K562 (cell line): ENCODE results near the gene SRC. TPM values are rescaled to one million over a fixed set of nuclear protein-coding genes. Genes with fewer than 3 reads are reported as not detected.

ENCODE experiments used
- ATAC-seq: fragments of 200-7000 bp; cut with Tn5 transposase; 3 replicates; pipeline ENCODE4 v1.9.1; 2020; ENCODE audit warnings: moderate library complexity
- BruUV-seq: library from RNA; stranded (reverse); fragments of 400-500 nt; replicated peaks from 2 replicates; lab custom pipeline; 2021; lab: Mats Ljungman, UMichigan
- CTCF ChIA-PET: fragments of 300-600 bp; formaldehyde crosslinking; extraction: SDS; loops from one replicate; lab custom pipeline; 2021; ENCODE audit warnings: low intra/inter-chr PET ratio; lab: Yijun Ruan, JAX
- POLR2A ChIA-PET: fragments of 300-600, 350-650 bp; sonication (Branson Sonifier 250); formaldehyde crosslinking; extraction: SDS; loops from one replicate; lab custom pipeline; 2021; ENCODE audit warnings: antibody characterized with exemption, inconsistent platforms; lab: Yijun Ruan, JAX
- DNase-seq, 4 experiments: peaks; one replicate each; pipeline versions ENCODE4 v3.0.0 to v3.0.0-alpha.2; 2011 to 2018; ENCODE audit warnings: low spot score in 3 of 4, mixed read lengths in 3 of 4; ENCODE audit errors: extremely low read depth in 1 of 4
- FAIRE-seq: peaks from 2 replicates; lab custom pipeline; 2011; peaks lifted over from hg19 to GRCh38; lab: Jason Lieb, UNC
- H2AFZ ChIP-seq: 2 replicates; pipeline ENCODE4 v1.6.0; 2011; ENCODE audit warnings: low read depth, low read length, control low read depth, inconsistent platforms
- H3K27ac ChIP-seq: fragments of 200-600 bp; 3 replicates; pipeline ENCODE4 v1.8.0; 2011; ENCODE audit warnings: low read depth, mild to moderate bottlenecking, control low read depth, inconsistent platforms, low read length, moderate library complexity, mixed read lengths; ENCODE audit errors: extremely low read depth
- H3K27me3 ChIP-seq, 2 experiments: fragments of 300-600 bp in 1 of 2; 2 replicates in 1 of 2; 3 replicates in 1 of 2; pipeline versions ENCODE4 v1.6.0 to v1.8.0; 2011; ENCODE audit warnings: inconsistent platforms in 2 of 2, low read length in 2 of 2, mild to moderate bottlenecking in 1 of 2, mixed read lengths in 1 of 2, moderate library complexity in 1 of 2; ENCODE audit not compliant: control insufficient read depth in 2 of 2, insufficient read depth in 2 of 2
- H3K36me3 ChIP-seq: fragments of 300-600 bp; 3 replicates; pipeline ENCODE4 v1.8.0; 2011; ENCODE audit warnings: mild to moderate bottlenecking, low read length, inconsistent platforms; ENCODE audit not compliant: control insufficient read depth, insufficient read depth
- H3K4me1 ChIP-seq, 2 experiments: fragments of 200-600 bp in 1 of 2; replicated peaks in 1 of 2; 2 replicates in 1 of 2; 3 replicates in 1 of 2; pipeline versions ENCODE4 v1.5.1 to v1.8.0; 2011; ENCODE audit warnings: inconsistent platforms in 2 of 2, low read length in 2 of 2, mild to moderate bottlenecking in 1 of 2, mixed read lengths in 1 of 2, moderate library complexity in 1 of 2; ENCODE audit not compliant: control insufficient read depth in 2 of 2, insufficient read depth in 2 of 2
- H3K4me2 ChIP-seq: 2 replicates; pipeline ENCODE4 v1.6.1; 2011; ENCODE audit warnings: low read length, control low read depth, inconsistent platforms, mixed read lengths; ENCODE audit not compliant: insufficient read depth
- H3K4me3 ChIP-seq: fragments of 200-600 bp; sonication (generic), shearing (Covaris generic); 2 replicates; pipeline ENCODE4 v1.5.1; 2016; ENCODE audit warnings: control low read depth, inconsistent platforms
- H3K79me2 ChIP-seq: fragments of 200-600 bp; 3 replicates; pipeline ENCODE4 v1.8.0; 2011; ENCODE audit warnings: low read length, inconsistent platforms; ENCODE audit not compliant: control insufficient read depth, insufficient read depth
- H3K9ac ChIP-seq, 2 experiments: 2 replicates each; pipeline versions ENCODE4 v1.6.0 to v1.6.1; 2011; ENCODE audit warnings: low read depth in 2 of 2, low read length in 2 of 2, control low read depth in 1 of 2, inconsistent platforms in 1 of 2, mild to moderate bottlenecking in 1 of 2, mixed read lengths in 1 of 2; ENCODE audit not compliant: insufficient read depth in 1 of 2
- H3K9me1 ChIP-seq: one replicate; pipeline ENCODE4 v1.6.0; 2011; ENCODE audit warnings: inconsistent platforms, mild to moderate bottlenecking, low read length, moderate library complexity; ENCODE audit not compliant: control insufficient read depth, insufficient read depth
- H3K9me3 ChIP-seq: replicated peaks from 2 replicates; pipeline ENCODE4 v1.5.1; 2011; ENCODE audit warnings: low read depth, low read length, inconsistent platforms; ENCODE audit not compliant: control insufficient read depth, insufficient read depth
- H4K20me1 ChIP-seq: replicated peaks from 2 replicates; pipeline ENCODE4 v1.6.1; 2011; ENCODE audit warnings: low read length, inconsistent platforms, mixed read lengths; ENCODE audit not compliant: control insufficient read depth, insufficient read depth
- BCOR ChIP-seq: fragments of 450-650 bp; IDR thresholded peaks from 2 replicates; pipeline ENCODE4 v1.6.1; 2016
- E2F6 ChIP-seq, 2 experiments: IDR thresholded peaks; 2 replicates each; pipeline ENCODE4 v1.6.1; 2011; ENCODE audit warnings: borderline replicate concordance in 1 of 2, control low read depth in 1 of 2, low read depth in 1 of 2, low read length in 1 of 2, mild to moderate bottlenecking in 1 of 2, mixed read lengths in 1 of 2, moderate library complexity in 1 of 2; ENCODE audit not compliant: insufficient read depth in 1 of 2, insufficient read length in 1 of 2, poor library complexity in 1 of 2, severe bottlenecking in 1 of 2; ENCODE audit errors: extremely low read depth in 1 of 2
- KDM5B ChIP-seq: fragments of 200-600 bp; sonication (generic); IDR thresholded peaks from 2 replicates; pipeline ENCODE4 v1.6.1; 2012; ENCODE audit warnings: low read depth, mild to moderate bottlenecking, moderate library complexity, low read length, control low read depth, inconsistent platforms; ENCODE audit not compliant: insufficient replicate concordance
- MAX ChIP-seq: sonication (generic); formaldehyde crosslinking; IDR thresholded peaks from 2 replicates; pipeline ENCODE4 v1.9.0; 2022; ENCODE audit warnings: mild to moderate bottlenecking, missing genetic modification reagents
- WGBS: fragments of 100-300 bp; shearing (Covaris generic); methylation state at CpG from one replicate; pipeline ENCODE4 v1.1.6; 2016; ENCODE audit warnings: low coverage, mixed read lengths; ENCODE audit not compliant: insufficient coverage; ENCODE audit errors: missing lambda C conversion rate; 5-methylcytosine and 5-hydroxymethylcytosine counted together
- in situ Hi-C: fragments of 300-500 bp; cut with MboI; formaldehyde crosslinking; loops from 4 replicates; pipeline ENCODE4 v1.15.0; 2018; ENCODE audit warnings: inconsistent platforms, mixed read lengths
- intact Hi-C: fragments of 100-400 bp; cut with micrococcal nuclease; formaldehyde crosslinking; loops from 2 replicates; pipeline ENCODE4 v1.14.2; 2022
- polyA plus RNA-seq, 8 experiments: library from polyadenylated mRNA; depleted of rRNA in 4 of 8; stranded (reverse) in 5 of 8; unstranded in 3 of 8; fragments of >200 nt; fragmentation: Nextera tagmentation in 2 of 8; fragmentation: Illumina TruSeq in 1 of 8; extraction: Ambion mirVana in 2 of 8; extraction: Trizol in 1 of 8; gene quantifications; 2 replicates each; pipeline versions ENCODE4 v1.2.1 to v1.2.3, GENCODE V29; 2011 to 2014; ENCODE audit warnings: inconsistent platforms in 1 of 8, missing spikeins in 1 of 8
- total RNA-seq, 7 experiments: library from RNA; depleted of rRNA in 6 of 7; stranded (reverse); fragments of >200 nt in 6 of 7; fragmentation: Illumina TruSeq in 2 of 7; extraction: Trizol in 2 of 7; gene quantifications; 2 replicates each; pipeline versions ENCODE4 v1.2.1 to v1.2.3, GENCODE V29; 2011 to 2021; ENCODE audit warnings: low replicate concordance in 1 of 7

The SRC gene
- total and polyA plus RNA-seq, 9 of the 15 experiments (the other 6 are each of a cell fraction or from before 2014, with no cell fraction given) = 0.06 to 8.5 (median 3.1) TPM

GRCh38 chr20:37364013-37364926 is 18.3 kb downstream of the SRC start:
- Histone ChIP-seq H3K79me2 (no peaks in the 10 kb centered on the region), H3K9me3 (no peaks in the 10 kb centered on the region), H4K20me1 (peaks cover 7% of the 10 kb centered on the region; the same call in 1 of the 2 replicates), H3K27ac (no peak overlapping the region), H3K9me1 (no peaks in the 10 kb centered on the region), H3K4me2 (no peak overlapping the region), H3K9ac (no peak overlapping the region; a peak in 1 of 4 replicates), H2AFZ (0 out of 2 replicates have a peak overlapping the region, but pooled peaks have one; percentile 26), H3K27me3 (no peaks in the 10 kb centered on the region), H3K4me3 (no peak overlapping the region), H3K4me1 (peaks cover 0 to 29% of the 10 kb centered on the region in 2 experiments; a peak in 2 of 5 replicates), H3K36me3 (peaks cover 5% of the 10 kb centered on the region; the same call in 1 of the 3 replicates)
- ATAC-seq (no peak), DNase-seq (no peak), FAIRE-seq (no peak)
- CTCF ChIA-PET = no interaction called here
- peak; percentile 45; the same call in 1 of the 2 replicates for TF ChIP-seq MAX (CRISPR knock-in tag)
- peak in 1 of 2 experiments; percentile 23 for TF ChIP-seq E2F6 (IDR thresholded peaks at IDR 0.05; ENCODE audit: borderline replicate concordance in 1 of 2, extremely low read depth in 1 of 2, insufficient read depth in 1 of 2, insufficient read length in 1 of 2, low read depth in 1 of 2, low read length in 1 of 2, poor library complexity in 1 of 2, severe bottlenecking in 1 of 2)
- peak; percentile 34; the same call in 1 of the 2 replicates for TF ChIP-seq BCOR
- no peak for TF ChIP-seq KDM5B
- in situ Hi-C loops (no loop called here), intact Hi-C loops (no loop called here)
- POLR2A ChIA-PET = interaction anchor here (0.6 to 1.9 kb wide), 2 partner anchors 16 to 853 kb away, joined by 3 to 7 read pairs; no protein-coding TSS in a partner anchor
- no TSS peak for BruUV-seq
- 72% methylated on average over 21 of the region's 21 CpGs for WGBS
